ENCODE measurements around the gene IL1R1. TPM values are rescaled to one million over a fixed set of nuclear protein-coding genes. Genes with fewer than 3 reads are reported as not detected.

IL1R1 gene
- polyA plus RNA-seq, 1 donor (not counting 4 experiments of a cell fraction or from before 2014, with no cell fraction given): 7.5 TPM

DNA sequence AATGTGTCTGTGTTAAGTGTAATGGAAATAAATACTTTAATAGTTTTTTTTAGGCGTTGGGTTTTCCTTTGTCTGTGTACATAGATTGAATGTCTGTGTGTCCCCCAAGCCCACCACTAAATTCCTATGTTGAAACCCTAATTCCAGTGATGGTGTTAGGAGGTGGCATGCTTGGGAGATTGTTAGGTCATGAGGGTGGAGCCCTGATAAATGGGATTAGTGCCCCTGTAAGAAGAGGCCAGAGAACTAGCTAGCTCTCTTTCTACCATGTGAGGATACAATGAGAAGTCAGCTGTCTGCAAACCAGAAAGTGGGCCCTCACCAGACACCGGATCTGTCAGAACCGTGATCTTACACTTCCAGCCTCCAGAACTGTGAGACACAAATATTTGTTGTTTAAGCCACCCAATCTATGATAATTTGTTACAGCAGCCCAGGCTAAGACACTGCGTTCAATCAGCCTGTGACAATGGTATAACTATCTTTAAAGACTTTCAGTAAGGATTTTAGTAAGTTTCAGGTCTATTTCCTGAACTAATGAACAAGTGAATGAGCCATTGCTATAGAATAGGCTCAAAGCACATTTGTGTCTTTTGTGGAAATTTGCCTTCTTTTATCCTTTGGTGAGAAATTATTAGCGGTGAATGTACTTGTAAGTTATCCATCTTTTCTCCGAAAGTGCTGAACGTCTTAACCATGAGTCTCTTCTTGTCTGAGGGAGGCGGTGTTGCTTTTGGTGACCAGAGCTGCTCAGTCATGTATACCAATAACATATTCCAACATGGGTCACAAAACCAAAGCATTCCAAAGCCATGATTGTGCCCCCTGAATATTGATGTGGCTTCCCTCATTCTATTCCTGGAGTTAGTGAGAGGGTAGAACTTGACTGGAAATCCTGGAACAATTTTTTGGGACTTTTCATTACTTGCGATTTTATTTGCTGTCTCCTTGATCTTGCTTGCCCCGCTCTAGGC, 29.6 kb upstream of the IL1R1 start:
- H2AFZ ChIP-seq (ENCODE audit: control insufficient read depth, low read length): no peak overlapping the region
- H3K4me3 ChIP-seq (ENCODE audit: control insufficient read depth in 2 of 3, extremely low read depth in 1 of 3, insufficient read depth in 2 of 3, low read depth in 1 of 3, low read length in 3 of 3): no peak overlapping the region
- no peaks in the 10 kb centered on the region for H3K4me1 ChIP-seq (ENCODE audit: control insufficient read depth, extremely low read depth, insufficient read depth, low read length)
- no peaks in the 10 kb centered on the region for H3K79me2 ChIP-seq (ENCODE audit: control insufficient read depth, insufficient read depth, low read length)
- no peak for FAIRE-seq
- H3K27me3 ChIP-seq (ENCODE audit: control insufficient read depth, extremely low read depth, insufficient read depth, low read length): no peaks in the 10 kb centered on the region
- dilution Hi-C loops (cut with MboI; ENCODE audit: extremely low pct_ligation_motif_present, low sequenced_read_pairs): no loop called here
- H3K27ac ChIP-seq (ENCODE audit: control insufficient read depth, insufficient read depth, low read length): no peak overlapping the region
- no peaks in the 10 kb centered on the region for H3K9me1 ChIP-seq (ENCODE audit: control insufficient read depth, extremely low read depth, insufficient read depth, low read length)
- TF ChIP-seq, protein P1, sequence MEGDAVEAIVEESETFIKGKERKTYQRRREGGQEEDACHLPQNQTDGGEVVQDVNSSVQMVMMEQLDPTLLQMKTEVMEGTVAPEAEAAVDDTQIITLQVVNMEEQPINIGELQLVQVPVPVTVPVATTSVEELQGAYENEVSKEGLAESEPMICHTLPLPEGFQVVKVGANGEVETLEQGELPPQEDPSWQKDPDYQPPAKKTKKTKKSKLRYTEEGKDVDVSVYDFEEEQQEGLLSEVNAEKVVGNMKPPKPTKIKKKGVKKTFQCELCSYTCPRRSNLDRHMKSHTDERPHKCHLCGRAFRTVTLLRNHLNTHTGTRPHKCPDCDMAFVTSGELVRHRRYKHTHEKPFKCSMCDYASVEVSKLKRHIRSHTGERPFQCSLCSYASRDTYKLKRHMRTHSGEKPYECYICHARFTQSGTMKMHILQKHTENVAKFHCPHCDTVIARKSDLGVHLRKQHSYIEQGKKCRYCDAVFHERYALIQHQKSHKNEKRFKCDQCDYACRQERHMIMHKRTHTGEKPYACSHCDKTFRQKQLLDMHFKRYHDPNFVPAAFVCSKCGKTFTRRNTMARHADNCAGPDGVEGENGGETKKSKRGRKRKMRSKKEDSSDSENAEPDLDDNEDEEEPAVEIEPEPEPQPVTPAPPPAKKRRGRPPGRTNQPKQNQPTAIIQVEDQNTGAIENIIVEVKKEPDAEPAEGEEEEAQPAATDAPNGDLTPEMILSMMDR (optimal IDR thresholded peaks at IDR 0.05 in 1 of 3, IDR thresholded peaks at IDR 0.05 in 1 of 3, conservative IDR thresholded peaks at IDR 0.05 in 1 of 3; ENCODE audit: extremely low read depth in 1 of 3, insufficient read depth in 2 of 3, low read length in 3 of 3): no peak
- no peak for TF ChIP-seq EZH2 (IDR thresholded peaks at IDR 0.05; ENCODE audit: low read length)
- no peaks in the 10 kb centered on the region for H3K9me3 ChIP-seq (ENCODE audit: control insufficient read depth, low read depth, low read length)
- no peak overlapping the region for H3K9ac ChIP-seq (ENCODE audit: control insufficient read depth, extremely low read depth, insufficient read depth, low read length)
- DNase-seq (ENCODE audit: low read depth, low spot score): no peak
- H3K36me3 ChIP-seq (ENCODE audit: control insufficient read depth in 2 of 2, extremely low read depth in 1 of 2, insufficient read depth in 2 of 2, low read length in 2 of 2): no peaks in the 10 kb centered on the region
- H4K20me1 ChIP-seq (ENCODE audit: control insufficient read depth, extremely low read depth, insufficient read depth, low read length): no peaks in the 10 kb centered on the region
- no peak overlapping the region for H3K4me2 ChIP-seq (ENCODE audit: control insufficient read depth, extremely low read depth, insufficient read depth, low read depth, low read length)

DNA sequence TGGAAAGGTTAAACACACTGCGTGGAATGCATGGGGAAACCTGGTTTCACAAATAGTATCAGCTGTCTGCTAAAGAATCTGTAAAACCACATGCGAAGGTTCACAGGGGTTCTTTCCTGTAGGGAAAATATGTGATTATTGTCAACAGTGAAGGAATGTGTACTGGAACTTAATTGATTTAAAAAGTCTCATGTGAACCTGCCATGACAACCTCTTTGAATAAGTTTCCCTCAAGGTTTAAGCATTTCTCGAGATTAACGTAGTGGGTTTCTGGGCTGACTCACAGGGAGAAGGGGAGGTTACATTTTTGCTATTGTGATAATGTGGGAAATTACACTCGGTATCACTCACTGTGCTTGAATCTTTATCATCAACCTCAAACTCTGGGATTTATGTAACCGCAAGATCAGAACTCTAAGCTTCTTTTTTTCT, 28.2 kb upstream of the IL1R1 start:
- no peak for DNase-seq (ENCODE audit: low read depth, low spot score)

More for the DNA sequence above, 28.2 kb upstream of the IL1R1 start:
- no peak for FAIRE-seq
- Histone ChIP-seq H3K27ac (ENCODE audit: control insufficient read depth, insufficient read depth, low read length) (no peak overlapping the region), H3K9ac (ENCODE audit: control insufficient read depth, extremely low read depth, insufficient read depth, low read length) (no peak overlapping the region), H3K4me2 (ENCODE audit: control insufficient read depth, extremely low read depth, insufficient read depth, low read depth, low read length) (no peak overlapping the region), H2AFZ (ENCODE audit: control insufficient read depth, low read length) (no peak overlapping the region), H3K4me1 (ENCODE audit: control insufficient read depth, extremely low read depth, insufficient read depth, low read length) (no peaks in the 10 kb centered on the region), H3K27me3 (ENCODE audit: control insufficient read depth, extremely low read depth, insufficient read depth, low read length) (no peaks in the 10 kb centered on the region), H3K4me3 (ENCODE audit: control insufficient read depth in 2 of 3, extremely low read depth in 1 of 3, insufficient read depth in 2 of 3, low read depth in 1 of 3, low read length in 3 of 3) (no peak overlapping the region), H3K36me3 (ENCODE audit: control insufficient read depth in 2 of 2, extremely low read depth in 1 of 2, insufficient read depth in 2 of 2, low read length in 2 of 2) (no peaks in the 10 kb centered on the region), H3K79me2 (ENCODE audit: control insufficient read depth, insufficient read depth, low read length) (no peaks in the 10 kb centered on the region), H3K9me3 (ENCODE audit: control insufficient read depth, low read depth, low read length) (no peaks in the 10 kb centered on the region), H4K20me1 (ENCODE audit: control insufficient read depth, extremely low read depth, insufficient read depth, low read length) (no peaks in the 10 kb centered on the region), H3K9me1 (ENCODE audit: control insufficient read depth, extremely low read depth, insufficient read depth, low read length) (no peaks in the 10 kb centered on the region)
- dilution Hi-C loops (cut with MboI; ENCODE audit: extremely low pct_ligation_motif_present, low sequenced_read_pairs): no loop called here
- no peak for TF ChIP-seq EZH2 (IDR thresholded peaks at IDR 0.05; ENCODE audit: low read length)
- TF ChIP-seq, protein P1 (optimal IDR thresholded peaks at IDR 0.05 in 1 of 3, IDR thresholded peaks at IDR 0.05 in 1 of 3, conservative IDR thresholded peaks at IDR 0.05 in 1 of 3; ENCODE audit: extremely low read depth in 1 of 3, insufficient read depth in 2 of 3, low read length in 3 of 3): no peak

Data from keratinocyte (primary cell).